Epithelial cell of proximal tubule (primary cell): Measurements from ENCODE around the gene HSPG2. TPM values are rescaled to one million over a fixed set of nuclear protein-coding genes. Genes with fewer than 3 reads are reported as not detected.

ENCODE experiments used
- DNase-seq: peaks from one replicate; pipeline ENCODE4 v3.0.0-alpha.2; 2011; ENCODE audit warnings: low read depth
- H3K4me3 ChIP-seq: 2 replicates; pipeline ENCODE4 v1.5.1; 2011; ENCODE audit warnings: low read depth, mild to moderate bottlenecking, low read length
- CTCF ChIP-seq: conservative IDR thresholded peaks from 2 replicates; pipeline ENCODE4 v1.5.1; 2012; ENCODE audit warnings: low read depth, mild to moderate bottlenecking, low read length
- total RNA-seq: library from RNA; depleted of rRNA; stranded (reverse); fragments of >200 nt; gene quantifications from 2 replicates; pipeline ENCODE4 v1.2.3, GENCODE V29; 2015

Gene HSPG2
- total RNA-seq, 1 donor from 2014 or later = 156 TPM

GRCh38 chr1:21851430-21852250 lies 85.5 kb downstream of the HSPG2 start:
- TF ChIP-seq CTCF = no peak
- H3K4me3 ChIP-seq = no peak overlapping the region
- DNase-seq = no peak

DNA sequence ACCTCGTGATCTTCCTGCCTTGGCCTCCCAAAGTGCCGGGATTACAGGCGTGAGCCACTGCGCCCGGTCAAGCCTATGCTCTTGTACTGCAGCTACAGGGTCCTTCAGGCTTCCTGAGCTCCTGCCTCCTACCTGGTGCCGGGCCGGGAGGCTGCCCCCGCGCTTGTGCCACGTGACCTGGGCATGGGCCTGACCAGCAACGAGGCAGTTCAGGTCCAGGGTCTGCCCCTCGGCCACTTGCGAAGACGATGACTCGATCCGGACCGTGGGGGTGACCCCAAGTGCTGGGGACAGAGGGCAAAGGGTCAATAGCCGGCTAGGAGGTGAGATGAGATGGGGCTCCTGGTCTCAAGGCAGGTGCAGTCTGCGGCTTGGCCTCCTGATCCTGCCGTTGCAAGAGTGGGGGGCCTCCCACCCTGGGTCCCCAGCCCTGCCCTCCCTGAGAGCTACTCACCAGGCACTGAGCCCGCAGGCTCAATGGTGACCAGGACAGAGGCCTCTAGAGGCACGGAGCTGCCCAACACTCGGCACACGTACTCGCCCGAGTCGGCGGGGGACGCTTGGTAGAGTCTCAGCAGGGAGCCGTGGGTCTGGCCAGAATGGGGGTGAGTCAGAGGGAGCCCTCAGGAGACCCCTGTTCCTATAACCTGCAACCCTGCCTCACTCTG lies 87.1 kb downstream of the HSPG2 start:
- no peak for DNase-seq
- H3K4me3 ChIP-seq = no peak overlapping the region
- TF ChIP-seq CTCF = no peak

DNA sequence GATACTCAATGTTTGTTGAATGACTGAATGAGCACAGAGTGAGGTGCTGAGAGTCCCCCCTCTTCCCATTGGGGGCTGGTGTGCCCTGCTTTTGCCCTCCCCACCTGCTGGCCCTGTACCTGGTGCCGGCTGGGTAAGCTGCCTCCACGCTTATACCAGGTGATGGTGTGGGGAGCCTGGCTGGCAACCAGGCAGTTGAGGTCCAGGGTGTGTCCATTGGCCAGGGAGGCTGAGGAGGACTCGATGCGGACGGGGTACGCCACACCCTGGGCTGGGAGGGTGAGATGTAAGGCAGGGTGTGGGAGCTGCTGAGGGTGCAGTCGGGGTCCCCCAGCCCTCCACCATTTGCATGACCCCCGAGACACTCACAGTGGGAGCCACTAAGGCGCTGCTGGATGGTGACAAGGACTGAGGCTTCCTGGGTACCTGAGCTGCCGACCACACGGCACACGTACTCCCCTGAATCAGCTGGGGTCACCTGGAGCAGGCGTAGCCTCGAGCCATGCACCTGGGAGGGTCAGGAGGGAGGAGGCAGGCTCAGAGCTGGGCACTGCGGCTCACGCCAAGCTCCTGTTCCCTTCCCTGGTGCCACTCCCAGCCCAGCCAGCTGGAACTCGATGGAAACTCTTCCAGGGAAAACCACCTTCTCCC lies 88.5 kb downstream of the HSPG2 start:
- no peak for DNase-seq
- TF ChIP-seq CTCF = no peak
- H3K4me3 ChIP-seq = no peak overlapping the region

- TF ChIP-seq CTCF = no peak
- DNase-seq = no peak
- no peak overlapping the region for H3K4me3 ChIP-seq
These were observed 89.6 kb downstream of the HSPG2 start for GRCh38 chr1:21847223-21848205.

- H3K4me3 ChIP-seq = no peak overlapping the region
- TF ChIP-seq CTCF = no peak
- no peak for DNase-seq
These were observed 91.2 kb downstream of the HSPG2 start for GRCh38 chr1:21845646-21846641.
